GF-D8 (cell line): ENCODE measurements around the gene TRMT2A.
A peak's percentile ranks its signal among the peaks of the same experiment; 100 is the strongest.
"Not testable (repeated sequence)": the region's sequence is repeated elsewhere in the genome, so short reads cannot be mapped to it uniquely, and the experiment has no call there.

ENCODE experiments used
- DNase-seq: peaks from one replicate; lab custom pipeline; 2025; lab: John Stamatoyannopoulos, UW

Gene TRMT2A

DNA sequence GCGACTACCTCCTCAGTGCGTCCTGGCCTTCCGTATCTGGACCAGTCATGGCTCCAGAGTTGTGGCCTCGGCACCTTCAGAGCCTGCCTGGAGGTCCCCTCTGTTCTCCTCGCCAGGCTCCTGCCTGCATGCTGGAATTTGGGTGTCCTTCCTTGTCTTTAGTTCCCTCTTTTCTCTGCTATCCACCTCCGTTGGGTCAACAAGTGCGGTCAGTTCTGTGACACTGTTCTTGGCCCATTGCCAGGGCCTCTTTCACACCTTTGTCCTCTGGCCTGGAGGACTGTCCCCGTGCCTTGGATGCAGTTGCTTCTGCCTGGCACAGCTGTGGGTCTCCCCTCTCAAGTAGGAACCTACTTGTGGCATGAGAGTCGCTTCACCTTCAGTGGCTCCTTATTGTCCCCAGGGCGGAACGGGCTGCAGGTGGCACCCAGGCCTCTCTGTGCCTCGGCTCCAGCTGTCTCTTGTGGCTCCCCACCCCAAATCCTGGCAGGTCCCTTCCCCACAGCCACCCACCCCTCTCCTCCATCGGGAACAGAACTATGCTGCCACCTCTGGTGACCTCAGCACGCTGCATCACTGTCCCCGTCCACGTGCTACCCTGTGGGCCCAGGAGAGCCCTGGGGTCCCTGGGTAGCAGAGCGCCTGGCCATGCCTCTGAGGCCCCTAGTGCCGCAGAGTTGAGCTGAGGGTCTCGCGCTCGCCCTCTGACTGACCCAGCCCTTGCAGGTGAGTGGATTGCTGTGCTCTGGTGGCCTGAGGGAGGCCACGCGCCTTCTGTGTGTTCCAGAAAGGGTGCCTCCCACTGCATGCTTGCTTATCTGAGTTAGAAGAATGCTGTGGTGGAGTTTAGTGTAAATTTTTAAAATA lies 32.2 kb downstream of the TRMT2A start:
- no peak for DNase-seq

DNA sequence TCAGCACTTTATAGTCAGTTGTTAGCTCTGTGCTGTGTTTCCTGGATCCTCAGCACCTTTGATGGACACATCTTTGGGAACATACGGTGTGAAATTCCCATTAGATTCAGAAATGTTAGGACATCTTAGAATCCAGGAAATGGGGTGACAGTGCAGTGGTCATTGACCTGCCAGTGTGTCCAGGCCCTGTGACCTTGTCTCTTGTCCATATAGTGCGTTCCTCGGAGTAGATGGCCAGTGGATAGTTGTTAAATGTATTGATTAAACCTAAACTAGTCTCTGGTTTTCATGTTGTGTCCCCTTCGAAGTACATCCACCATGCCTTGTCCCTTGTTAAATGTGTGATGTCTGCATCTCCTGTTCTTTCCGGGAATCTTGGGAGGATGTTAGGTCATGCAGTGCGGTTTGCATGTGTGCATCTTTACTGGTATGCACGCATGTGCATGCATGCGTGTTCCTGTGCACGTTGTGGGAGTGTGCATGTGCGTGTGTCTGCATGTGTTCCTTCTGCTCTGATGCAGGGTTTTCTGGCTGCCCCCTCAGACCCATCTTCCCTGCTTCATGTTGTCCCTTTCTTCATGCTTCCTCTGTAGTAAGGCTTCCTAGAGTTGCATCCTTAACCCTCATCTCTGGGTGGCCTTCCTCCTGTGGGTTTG lies 33.0 kb downstream of the TRMT2A start:
- DNase-seq: no peak

DNA sequence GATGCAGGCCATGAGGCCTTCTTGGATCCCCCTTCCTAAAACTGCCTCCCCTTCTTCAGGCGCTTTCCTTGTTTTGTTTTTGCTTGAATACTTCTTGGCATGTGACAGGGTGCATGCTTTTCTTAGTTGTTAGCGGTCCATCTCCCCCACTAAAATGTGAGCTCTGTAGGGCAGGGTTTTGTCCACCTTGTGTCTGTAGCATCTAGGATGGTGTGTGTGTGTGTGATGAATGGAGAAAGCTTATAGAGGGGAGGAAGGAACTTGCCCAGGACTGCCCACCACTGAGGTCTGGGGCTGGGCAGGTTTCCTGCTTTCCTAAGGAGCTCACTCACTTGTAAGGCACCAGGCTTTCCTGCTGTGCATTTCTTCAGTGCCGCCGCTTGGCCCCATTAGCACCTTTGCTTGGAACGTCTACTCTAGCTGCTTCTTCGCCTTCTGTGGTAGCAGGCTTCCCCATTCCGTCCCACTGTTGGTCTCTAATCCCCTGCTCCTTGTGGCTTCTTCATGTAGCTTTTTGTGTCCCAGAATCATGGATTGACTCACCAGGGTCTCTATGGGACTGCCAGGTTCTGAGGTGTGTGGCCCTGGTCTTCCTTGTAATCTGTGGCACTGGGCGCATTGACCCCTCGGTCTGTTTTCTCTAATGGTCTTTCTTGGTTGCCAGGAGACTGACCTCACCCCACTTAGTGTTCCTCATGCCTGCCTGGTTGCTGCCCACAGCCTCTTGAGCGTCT lies 33.7 kb downstream of the TRMT2A start:
- no peak for DNase-seq

DNA sequence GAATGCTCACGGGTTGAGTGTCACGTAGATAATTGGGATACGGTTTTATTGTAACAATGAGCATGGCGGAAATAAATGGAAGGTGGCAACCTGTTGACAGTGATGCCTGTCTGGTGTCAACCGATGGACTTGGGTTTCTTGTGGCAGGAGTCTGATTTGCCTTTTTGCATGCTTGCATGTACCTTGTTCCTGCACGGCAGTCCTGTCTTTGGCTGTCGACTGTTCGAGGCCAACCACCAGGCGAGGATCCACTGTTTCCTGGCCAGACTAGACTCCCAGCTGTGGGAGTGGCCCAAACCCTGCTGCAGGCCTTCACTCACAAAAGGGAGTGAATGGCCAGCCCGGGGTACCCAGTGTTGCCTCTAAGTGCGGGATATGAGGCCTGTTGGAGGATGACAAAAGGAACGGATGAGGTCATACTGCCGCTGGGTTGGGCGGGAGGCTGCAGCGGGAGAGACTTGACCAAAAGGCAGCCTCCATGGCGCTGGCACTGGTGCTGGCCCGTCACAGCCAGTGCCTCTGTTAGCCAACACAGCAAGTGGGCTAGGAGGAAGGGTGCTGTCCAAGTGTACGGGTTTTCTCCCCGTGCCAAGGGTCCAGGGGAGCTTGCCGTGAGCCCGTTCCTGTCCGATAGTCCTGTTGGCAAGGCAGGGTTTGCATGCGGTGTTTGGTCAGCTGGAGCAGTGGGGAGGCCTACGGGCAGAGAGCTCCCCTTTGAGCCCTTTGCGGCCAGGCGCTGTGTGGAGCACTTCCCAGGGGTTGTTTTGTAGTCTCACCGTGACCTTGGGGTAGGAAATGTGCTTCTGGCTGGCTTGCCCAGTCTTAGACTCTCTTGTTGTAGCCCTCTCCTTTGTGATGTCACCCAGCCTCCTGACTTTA lies 36.0 kb downstream of the TRMT2A start:
- DNase-seq: no peak

DNA sequence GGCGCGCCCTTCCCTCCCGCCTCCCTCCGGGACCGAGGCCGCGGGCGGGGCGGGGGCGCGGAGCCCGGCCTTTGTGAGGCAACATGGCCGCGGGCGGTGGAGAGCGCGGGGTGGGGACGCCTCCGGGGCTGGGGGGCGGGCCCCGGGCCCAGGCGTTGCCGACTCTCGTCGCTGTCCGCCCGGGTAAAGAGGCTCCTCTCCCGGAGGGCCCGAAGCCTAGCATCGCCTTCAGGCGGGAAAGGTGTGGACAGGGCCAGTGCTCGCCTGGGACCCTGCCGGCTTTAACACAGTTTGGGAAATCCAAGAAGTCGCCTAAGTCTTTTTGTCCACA lies 36.6 kb downstream of the TRMT2A start:
- DNase-seq: no peak

DNA sequence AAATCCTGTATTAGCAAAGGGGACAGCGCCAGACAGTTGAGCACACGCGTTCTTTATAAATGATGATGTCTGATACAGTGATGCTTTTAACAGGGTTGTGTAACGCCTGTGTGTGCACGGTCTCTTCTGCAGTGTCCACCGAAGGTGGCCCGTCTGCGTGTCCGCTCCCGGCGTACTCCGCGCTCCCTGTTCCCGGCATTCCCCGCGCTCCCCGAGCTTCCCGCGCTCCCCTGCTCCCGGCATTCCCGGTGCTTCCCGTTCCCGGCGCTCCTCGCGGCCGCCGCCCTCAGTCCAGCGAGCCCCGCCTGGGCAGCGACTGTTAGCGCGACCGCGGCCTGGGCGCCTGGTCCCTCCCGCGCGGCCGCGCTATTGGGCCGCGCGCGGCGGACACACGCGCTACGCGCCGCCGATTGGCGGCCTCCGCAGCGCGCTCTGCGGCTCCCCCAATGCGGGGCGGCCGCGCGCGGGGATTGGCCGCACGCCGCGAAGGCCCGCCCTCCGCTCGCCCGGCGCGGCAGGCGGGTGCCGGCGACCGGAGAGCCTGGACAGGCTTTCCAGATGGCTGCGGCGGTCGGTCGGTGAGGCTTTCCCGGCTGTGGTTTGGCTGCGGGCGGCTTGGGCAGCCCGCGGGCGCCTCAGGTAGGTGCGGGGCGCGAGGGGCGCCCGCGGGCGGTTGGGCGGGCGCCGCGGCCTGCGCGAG lies 37.1 kb downstream of the TRMT2A start, which contains the start of gene DGCR8:
Gene DGCR8 (plus strand): TSS at position 497 of the 700 bp plus-strand sequence. CDS start 5,723 bp downstream, outside the sequence.
- peak; percentile 65 for DNase-seq

DNA sequence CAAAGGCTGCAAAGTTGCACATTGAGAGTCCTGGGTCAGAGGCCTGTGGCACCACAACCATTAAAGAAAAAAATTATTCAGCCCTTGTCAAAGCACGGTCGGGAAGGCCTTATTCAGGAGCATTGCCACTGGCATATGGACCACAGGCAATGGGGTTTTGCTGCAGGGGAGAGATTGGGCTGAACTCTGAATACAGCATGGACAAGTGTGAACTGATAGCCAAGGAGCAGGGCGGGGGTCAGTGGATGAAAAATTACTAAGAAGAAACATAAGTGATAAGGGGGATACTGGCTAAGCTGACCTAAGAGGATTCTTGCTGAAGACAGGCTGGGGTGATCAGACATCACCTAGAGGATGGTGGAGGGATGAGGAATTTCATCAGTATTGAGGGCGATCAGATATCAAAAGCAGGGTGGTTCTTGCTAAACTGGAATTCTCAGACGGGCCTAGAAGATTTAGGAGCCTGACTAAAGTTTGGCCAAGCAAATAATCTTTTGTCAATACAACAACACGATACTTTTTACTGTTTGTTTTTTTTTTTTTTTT lies 40.3 kb downstream of the TRMT2A start:
- no peak for DNase-seq

DNA sequence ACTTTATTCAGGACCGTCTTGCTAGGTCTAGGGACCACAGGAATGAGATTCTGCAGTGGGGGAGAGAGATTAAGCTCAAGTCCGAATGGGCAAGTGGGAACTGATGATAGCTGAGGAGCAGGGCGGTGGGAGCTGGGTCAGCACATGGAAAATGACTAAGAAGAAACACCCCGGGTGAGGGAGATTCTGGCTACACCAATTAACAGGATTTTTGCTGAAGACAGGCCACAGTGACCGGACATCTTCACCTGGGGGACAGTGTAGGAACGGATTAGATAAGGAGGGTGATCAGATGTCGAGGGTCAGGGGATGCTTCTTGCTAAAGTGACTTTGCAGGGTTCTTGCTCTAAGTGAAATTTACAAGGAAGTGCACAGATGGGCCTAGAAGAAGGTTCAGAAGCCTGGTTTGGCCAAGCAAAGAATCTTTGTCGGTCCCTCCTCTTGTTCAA lies 45.5 kb downstream of the TRMT2A start:
- DNase-seq: no peak

DNA sequence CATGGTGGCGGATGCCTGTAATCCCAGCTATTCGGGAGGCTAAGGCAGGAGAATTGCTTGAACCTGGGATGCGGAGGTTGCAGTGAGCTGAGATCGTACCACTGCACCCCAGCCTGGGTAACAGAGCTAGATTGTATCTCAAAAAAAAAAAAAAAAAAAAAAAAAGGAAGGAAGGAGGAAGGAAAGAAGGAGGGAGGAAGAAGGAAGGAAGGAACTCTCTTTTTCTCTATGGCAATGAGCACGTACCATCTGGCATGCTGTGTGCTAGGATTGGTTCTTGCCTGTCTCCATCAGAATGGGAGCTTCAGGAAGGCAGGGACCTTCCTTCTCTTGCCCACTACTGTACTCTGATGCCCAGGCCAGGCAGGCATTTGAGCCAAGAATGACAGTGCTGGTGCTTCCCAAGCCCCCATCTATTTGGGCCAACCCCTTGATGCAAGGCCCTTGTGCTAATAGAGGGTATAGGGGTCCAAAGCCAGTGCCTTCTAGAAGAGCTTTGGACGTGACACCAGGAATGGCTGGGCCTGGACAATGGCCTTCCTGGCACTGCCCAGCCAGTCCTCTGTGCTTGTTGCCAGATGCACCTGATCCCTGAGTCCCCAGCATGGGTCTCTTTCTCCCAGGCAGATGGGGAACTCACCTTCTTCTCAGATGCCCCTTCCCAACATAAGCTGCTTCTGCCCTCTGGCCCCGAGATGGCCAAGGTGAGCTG lies 47.5 kb downstream of the TRMT2A start:
- no peak for DNase-seq

DNA sequence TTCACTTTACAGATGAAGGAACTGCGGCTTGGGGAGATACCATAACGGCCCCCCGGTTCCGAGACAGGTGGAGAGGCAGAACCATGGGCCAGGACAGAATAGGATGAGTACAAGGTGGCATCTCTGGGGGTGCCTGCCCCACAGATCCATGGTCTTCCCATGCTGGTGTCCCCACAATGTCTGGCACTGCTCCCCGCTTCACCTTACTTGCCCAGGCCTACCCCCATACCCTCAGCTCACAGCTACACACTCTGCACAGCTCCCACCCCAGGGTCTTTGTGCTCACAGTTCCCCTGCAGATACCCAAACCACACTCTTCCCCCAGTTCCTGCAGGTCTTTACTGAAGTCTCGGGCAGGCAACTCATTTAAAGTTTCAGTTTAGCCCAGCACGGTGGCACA lies 48.4 kb downstream of the TRMT2A start:
- DNase-seq: no peak

DNA sequence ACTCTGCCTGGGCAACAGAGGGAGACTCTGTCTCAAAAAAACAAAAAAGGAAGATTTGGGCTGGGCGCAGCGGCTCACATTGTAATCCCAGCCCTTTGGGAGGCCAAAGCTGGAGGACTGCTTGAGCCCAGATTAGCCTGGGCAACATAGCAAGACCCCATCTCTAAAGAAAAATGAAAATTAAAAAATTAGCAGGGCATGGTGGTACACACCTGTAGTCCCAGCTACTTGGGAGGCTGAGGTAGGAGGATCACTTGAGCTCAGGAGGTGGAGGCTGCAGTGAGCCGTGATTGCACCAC lies 49.7 kb downstream of the TRMT2A start:
- not testable (repeated sequence) for DNase-seq

DNA sequence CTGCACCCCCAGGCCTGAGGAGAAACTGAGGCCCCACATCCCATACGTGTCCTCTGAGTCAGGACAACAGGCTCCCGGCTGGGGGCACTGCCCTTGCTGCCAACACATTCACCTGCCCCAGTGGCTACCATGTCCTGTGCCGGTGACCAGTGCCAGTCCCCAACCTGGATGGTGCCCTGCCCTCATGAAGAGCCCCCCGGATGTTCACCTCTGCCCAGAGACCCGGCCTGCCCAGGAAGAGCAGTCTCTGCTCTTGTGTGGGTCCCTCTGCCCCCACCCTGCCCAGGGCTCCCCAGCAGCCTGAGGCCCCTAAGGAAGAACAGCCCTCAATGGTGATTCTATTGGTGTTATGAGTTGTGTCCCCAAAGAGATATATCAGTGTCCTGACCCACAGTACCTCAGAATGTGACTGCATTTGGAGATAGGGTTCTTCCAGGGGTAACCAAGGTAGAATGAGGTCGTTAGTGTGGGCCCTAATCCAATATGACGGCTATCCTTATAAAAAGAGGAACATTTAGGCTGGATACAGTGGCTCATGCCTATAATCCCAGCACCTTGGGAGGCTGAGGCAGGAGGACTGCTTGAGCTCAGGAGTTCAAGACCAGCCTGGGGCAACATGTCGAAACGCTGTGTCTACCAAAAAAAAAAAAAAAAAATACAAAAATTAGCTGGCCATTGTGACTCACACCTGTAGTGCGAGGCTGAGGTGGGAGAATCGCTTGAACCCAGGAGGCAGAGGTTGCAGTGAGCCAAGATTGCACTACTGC lies 50.2 kb downstream of the TRMT2A start:
- DNase-seq: no peak

DNA sequence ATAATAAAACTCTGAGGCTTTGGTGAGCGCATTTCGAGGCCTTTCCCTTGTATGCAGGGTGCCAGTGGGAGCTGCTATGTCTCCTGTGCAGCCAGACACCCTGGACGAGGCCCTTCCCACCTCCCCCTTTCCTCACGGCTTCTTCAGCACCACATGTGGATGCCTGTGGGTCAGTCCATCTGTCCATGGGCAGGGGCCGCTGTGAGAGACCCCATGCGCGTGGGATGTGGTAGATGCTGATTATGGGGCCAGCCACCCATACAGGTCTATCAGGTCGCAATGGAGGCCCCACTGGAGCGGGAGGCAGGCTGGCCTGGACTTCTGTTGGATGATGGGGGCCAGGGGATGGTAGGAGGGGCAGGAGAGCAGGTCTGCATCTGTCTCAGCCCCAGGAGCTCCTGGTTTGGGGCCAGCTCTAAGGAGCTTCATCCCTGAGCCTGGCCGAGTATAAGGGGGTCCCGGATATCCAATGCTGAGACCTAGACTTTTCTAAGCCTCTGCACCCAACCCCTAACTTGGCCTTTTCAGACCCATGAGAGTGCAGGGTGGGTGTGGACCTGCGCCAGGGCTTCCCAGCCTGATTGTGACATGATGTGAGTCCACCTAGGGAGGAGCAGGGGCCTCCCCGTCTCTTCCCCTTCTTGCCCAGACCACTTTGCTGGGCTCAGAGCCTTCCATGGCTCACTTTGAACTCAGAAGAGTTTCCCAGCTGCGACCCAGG lies 51.0 kb downstream of the TRMT2A start:
- no peak for DNase-seq

DNA sequence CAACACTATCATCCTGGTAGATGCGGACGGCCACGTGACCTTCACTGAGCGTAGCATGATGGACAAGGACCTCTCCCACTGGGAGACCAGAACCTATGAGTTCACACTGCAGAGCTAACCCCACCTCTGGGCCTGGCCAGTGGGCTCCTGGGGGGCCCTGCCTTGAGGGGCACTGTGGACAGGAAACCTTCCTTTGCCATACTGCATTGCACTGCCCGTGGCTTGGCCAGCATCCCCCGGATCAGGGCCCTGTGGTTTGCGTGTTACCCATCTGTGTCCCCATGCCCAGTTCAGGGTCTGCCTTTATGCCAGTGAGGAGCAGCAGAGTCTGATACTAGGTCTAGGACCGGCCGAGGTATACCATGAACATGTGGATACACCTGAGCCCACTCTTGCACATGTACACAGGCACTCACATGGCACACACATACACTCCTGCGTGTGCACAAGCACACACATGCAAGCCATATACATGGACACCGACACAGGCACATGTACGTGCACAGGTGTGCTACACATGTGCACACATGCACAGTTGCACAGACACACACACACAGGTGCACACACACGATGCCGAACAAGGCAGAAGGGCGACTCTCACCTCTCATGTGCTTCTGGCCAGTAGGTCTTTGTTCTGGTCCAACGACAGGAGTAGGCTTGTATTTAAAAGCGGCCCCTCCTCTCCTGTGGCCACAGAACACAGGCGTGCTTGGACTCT lies 52.3 kb downstream of the TRMT2A start:
- DNase-seq: no peak

DNA sequence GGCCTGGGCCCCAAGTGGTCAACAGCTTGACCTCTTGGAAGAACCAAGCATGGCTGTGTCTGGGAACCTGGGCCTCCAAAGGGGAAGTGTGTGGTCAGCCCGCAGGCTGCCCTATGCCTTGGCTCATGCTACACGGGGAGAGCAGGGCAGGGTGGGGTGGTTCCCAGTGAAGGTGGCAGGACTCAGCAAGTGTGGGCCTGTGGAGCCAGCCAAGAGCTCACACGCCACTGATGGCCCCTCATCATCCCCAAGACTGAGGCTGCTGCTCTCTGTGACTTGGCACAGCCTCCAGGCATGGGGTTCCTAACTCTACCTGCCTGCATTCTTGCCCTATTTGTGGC lies 52.9 kb downstream of the TRMT2A start:
- DNase-seq: no peak

DNA sequence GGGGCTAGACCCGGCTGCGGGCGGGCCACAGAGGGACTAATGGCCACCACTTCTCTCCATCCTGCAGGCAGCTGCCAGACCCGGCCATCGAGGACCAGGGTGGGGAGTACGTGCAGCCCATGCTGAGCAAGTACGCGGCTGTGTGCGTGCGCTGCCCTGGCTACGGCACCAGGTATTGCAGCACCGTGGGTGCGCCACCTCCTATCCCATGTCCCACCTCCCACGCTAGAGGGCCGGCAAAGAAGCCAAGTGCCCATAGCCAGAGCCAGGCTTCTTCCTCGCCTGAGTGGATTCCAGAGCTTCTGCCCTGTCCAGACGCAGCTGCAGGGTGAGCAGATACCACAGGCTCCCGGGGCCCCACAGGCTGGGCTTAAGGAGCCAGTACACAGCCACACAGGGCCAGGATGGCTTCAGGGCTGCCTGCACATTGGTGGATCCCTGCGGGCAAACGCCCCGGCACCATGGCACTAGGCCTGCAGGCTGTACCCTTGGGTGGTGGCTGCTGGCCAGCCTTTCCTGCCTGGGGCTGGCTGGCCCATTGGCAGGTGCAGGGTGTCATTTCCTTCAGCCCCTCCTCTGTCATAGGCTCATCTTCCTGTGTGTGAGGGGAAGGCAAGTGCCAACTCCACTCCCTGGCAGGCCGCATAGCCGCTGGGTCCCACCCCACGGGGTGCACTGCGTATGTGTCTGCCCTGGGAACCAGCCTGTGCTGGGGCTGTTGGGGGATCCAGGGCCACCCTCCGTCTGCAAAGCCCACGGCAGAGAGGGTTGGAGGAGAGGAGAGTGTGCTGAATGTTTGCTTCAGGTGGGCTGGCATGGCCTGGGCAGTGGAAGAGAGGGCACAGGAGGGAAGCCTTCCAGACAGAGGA lies 53.5 kb downstream of the TRMT2A start:
- no peak for DNase-seq

DNA sequence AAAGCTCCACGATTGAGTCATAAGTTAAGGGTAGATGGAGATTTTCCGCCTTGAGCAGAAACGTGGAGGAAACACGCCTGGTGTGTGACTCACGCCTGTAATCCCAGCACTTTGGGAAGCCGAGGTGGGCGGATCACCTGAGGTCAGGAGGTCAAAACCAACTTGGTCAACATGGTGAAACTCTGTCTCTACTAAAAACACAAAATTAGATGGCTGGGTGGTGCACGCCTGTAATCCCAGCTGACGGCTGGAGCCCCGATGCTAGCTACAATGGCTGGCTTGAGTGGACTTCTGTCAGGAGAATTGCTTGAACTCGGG lies 54.3 kb downstream of the TRMT2A start:
- no peak for DNase-seq
